D341Med (cell line): Measurements from ENCODE around the gene STRN3.
A peak's percentile ranks its signal among the peaks of the same experiment; 100 is the strongest.
"Not testable (repeated sequence)": the region's sequence is repeated elsewhere in the genome, so short reads cannot be mapped to it uniquely, and the experiment has no call there.

Source experiments
- DNase-seq: peaks from one replicate; pipeline ENCODE4 v3.0.0; 2012; ENCODE audit warnings: low spot score

Gene STRN3

GRCh38 chr14:31037709-31038221, 11.6 kb upstream of the STRN3 start:
- no peak for DNase-seq

GRCh38 chr14:31036552-31036951, 10.4 kb upstream of the STRN3 start:
- no peak for DNase-seq

- DNase-seq = no peak
Measured at GRCh38 chr14:31030469-31030868, 4.3 kb upstream of the STRN3 start.

GRCh38 chr14:31029016-31029970, 3.1 kb upstream of the STRN3 start:
- DNase-seq = no peak

GRCh38 chr14:31027847-31028246, 1.7 kb upstream of the STRN3 start:
- no peak for DNase-seq

- DNase-seq = peak; percentile 95
Measured at GRCh38 chr14:31026450-31027235, 464 bp upstream of the STRN3 start.

- peak; percentile 75 for DNase-seq
Measured at GRCh38 chr14:31025367-31026076, 657 bp downstream of the STRN3 start, which contains the start of gene AP4S1. Gene AP4S1, plus strand, starts transcription at chr14:31025649. Its CDS starts 40,548 bp downstream, at chr14:31066197.

- no peak for DNase-seq
Measured at GRCh38 chr14:31024577-31025366, 1.4 kb downstream of the STRN3 start.

GRCh38 chr14:31024010-31024480, 2.1 kb downstream of the STRN3 start:
- DNase-seq = no peak

GRCh38 chr14:31022386-31022785, 3.8 kb downstream of the STRN3 start:
- no peak for DNase-seq

- DNase-seq = no peak
Measured at GRCh38 chr14:31021576-31021949, 4.6 kb downstream of the STRN3 start.

GRCh38 chr14:31020834-31021575, 5.2 kb downstream of the STRN3 start:
- no peak for DNase-seq

- DNase-seq = no peak
Measured at GRCh38 chr14:31018057-31018645, 8.0 kb downstream of the STRN3 start.

GRCh38 chr14:31013841-31014240, 12.3 kb downstream of the STRN3 start:
- DNase-seq = no peak

GRCh38 chr14:31010935-31011334, 15.2 kb downstream of the STRN3 start:
- DNase-seq = no peak

- DNase-seq = no peak
Measured at GRCh38 chr14:31009836-31010574, 16.2 kb downstream of the STRN3 start.

GRCh38 chr14:31006703-31007102, 19.5 kb downstream of the STRN3 start:
- no peak for DNase-seq

GRCh38 chr14:31004007-31004406, 22.2 kb downstream of the STRN3 start:
- DNase-seq = not testable (repeated sequence)

GRCh38 chr14:31003284-31003683, 22.9 kb downstream of the STRN3 start:
- no peak for DNase-seq
